Coronary artery (tissue), 2 donors: ENCODE results near the gene TM9SF2.

Experiments used
- DNase-seq: peaks from one replicate; pipeline ENCODE4 v3.0.0-alpha.2; 2017; ENCODE audit warnings: low spot score
- H3K27ac ChIP-seq, 2 donors: fragments of 200-600 bp; sonication (generic); one replicate each; pipeline ENCODE4 v1.5.1; 2016 to 2019
- H3K4me3 ChIP-seq: fragments of 200-600 bp; sonication (generic); 2 replicates; pipeline ENCODE4 v1.5.1; 2016; ENCODE audit warnings: mild to moderate bottlenecking, moderate library complexity
- CTCF ChIP-seq: fragments of 200-600 bp; sonication (generic); IDR thresholded peaks from one replicate; pipeline ENCODE4 v1.5.1; 2019; ENCODE audit warnings: antibody characterized with exemption

Gene TM9SF2

GRCh38 chr13:99517577-99517976 lies 16.3 kb downstream of the TM9SF2 start:
- H3K4me3 ChIP-seq: no peak overlapping the region
- TF ChIP-seq CTCF: no peak
- no peak overlapping the region for H3K27ac ChIP-seq
- no peak for DNase-seq

- Histone ChIP-seq H3K27ac (no peak overlapping the region), H3K4me3 (no peak overlapping the region)
- no peak for DNase-seq
- TF ChIP-seq CTCF: no peak
These were observed 16.7 kb downstream of the TM9SF2 start for GRCh38 chr13:99517984-99518383.

GRCh38 chr13:99522298-99522697 lies 21.0 kb downstream of the TM9SF2 start:
- Histone ChIP-seq H3K4me3 (no peak overlapping the region), H3K27ac (no peak overlapping the region)
- TF ChIP-seq CTCF: no peak
- DNase-seq: no peak

- Histone ChIP-seq H3K27ac (no peak overlapping the region), H3K4me3 (no peak overlapping the region)
- no peak for TF ChIP-seq CTCF
- no peak for DNase-seq
These were observed 22.6 kb downstream of the TM9SF2 start for GRCh38 chr13:99523838-99524237.

- no peak for TF ChIP-seq CTCF
- no peak overlapping the region for H3K27ac ChIP-seq
- H3K4me3 ChIP-seq: no peak overlapping the region
- no peak for DNase-seq
These were observed 24.7 kb downstream of the TM9SF2 start for GRCh38 chr13:99525967-99526366.

- TF ChIP-seq CTCF: no peak
- no peak for DNase-seq
- Histone ChIP-seq H3K4me3 (no peak overlapping the region), H3K27ac (no peak overlapping the region)
These were observed 25.3 kb downstream of the TM9SF2 start for GRCh38 chr13:99526549-99526948.

- H3K4me3 ChIP-seq: no peak overlapping the region
- no peak overlapping the region for H3K27ac ChIP-seq
- TF ChIP-seq CTCF: no peak
- no peak for DNase-seq
These were observed 26.0 kb downstream of the TM9SF2 start for GRCh38 chr13:99527301-99527700.
